Adipocyte (in vitro differentiated cells): ENCODE data around the gene SEMA3C.

Experiments used
- DNase-seq: peaks from one replicate; pipeline ENCODE4 v3.0.0-alpha.2; 2015; ENCODE audit warnings: low read depth
- H3K27me3 ChIP-seq: replicated peaks from 2 replicates; pipeline ENCODE4 v1.7.0; 2013; ENCODE audit warnings: mild to moderate bottlenecking, low read length, moderate library complexity; ENCODE audit not compliant: control insufficient read depth, insufficient read depth
- H3K36me3 ChIP-seq: 2 replicates; pipeline ENCODE4 v1.7.0; 2013; ENCODE audit warnings: low read length, mild to moderate bottlenecking, moderate library complexity; ENCODE audit not compliant: control insufficient read depth, insufficient read depth, severe bottlenecking
- H3K4me1 ChIP-seq: 2 replicates; pipeline ENCODE4 v1.7.0; 2013; ENCODE audit warnings: mild to moderate bottlenecking, low read length, moderate library complexity; ENCODE audit not compliant: control insufficient read depth, insufficient read depth
- H3K4me3 ChIP-seq: 2 replicates; pipeline ENCODE4 v1.7.0; 2013; ENCODE audit warnings: mild to moderate bottlenecking, low read length, moderate library complexity
- H3K9ac ChIP-seq: 2 replicates; pipeline ENCODE4 v1.7.0; 2013; ENCODE audit warnings: mild to moderate bottlenecking, low read length, moderate library complexity
- H3K9me3 ChIP-seq: 2 replicates; pipeline ENCODE4 v1.7.0; 2013; ENCODE audit warnings: mild to moderate bottlenecking, low read length, moderate library complexity; ENCODE audit not compliant: control insufficient read depth

Gene SEMA3C

DNA sequence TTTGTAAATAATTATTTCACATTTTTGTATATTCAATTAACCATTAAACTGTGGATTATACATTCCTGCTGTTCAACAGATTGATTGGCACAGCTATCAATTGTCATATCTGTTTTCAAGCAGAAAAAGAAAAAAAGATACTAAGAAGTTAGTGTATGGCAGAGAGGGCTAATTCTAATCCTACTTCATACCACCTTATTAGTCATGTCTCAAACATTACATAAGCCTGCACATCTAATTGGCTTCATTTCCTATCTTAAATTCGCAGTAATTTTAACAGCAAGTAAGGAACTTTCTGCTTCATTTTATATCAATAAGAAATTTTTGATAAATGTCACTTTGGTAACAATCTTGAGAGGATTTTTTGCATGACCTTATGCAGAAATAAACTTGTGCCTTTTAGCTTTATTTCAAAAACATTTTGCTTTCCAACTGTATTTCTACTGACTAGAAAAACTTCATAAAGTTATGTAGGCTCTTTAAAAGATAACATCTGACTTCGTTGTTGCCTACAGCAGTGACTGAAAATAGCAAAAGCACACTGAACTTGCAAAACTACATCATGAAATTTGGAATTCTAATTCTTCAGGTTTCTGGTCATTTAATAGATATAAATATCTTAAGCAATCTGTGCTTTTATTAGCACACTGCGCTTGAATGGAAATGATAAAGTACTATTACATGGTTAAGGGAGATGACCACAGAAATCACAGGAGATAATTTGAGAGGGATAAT, 111.5 kb downstream of the SEMA3C start:
- Histone ChIP-seq H3K9ac (no peak overlapping the region), H3K9me3 (no peaks in the 10 kb centered on the region), H3K4me1 (peaks cover 19% of the 10 kb centered on the region), H3K4me3 (no peak overlapping the region), H3K27me3 (no peaks in the 10 kb centered on the region), H3K36me3 (peaks cover 31% of the 10 kb centered on the region)
- DNase-seq = peak; percentile 44

DNA sequence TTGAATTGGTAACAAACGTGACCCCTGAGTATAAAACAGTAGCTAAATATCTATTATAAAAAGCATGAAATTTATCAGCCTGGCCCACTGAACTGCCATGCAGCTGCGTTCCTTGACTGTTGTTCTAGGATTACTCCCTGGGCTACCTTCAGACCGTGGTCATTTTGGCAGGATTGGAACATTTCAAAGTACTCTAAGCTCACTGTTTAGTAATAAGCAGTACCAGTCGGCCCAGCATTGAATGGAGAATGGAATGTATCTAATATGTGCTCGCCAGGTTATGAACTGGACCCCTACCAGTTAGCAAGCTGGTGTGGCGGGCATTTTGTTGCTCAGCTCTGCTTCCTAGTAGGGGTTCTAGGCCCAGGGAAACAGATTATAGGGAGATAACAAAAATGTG, 112.2 kb downstream of the SEMA3C start:
- DNase-seq = no peak
- H3K4me1 ChIP-seq = peaks cover 19% of the 10 kb centered on the region
- no peak overlapping the region for H3K9ac ChIP-seq
- no peak overlapping the region for H3K4me3 ChIP-seq
- no peaks in the 10 kb centered on the region for H3K9me3 ChIP-seq
- H3K36me3 ChIP-seq = peaks cover 37% of the 10 kb centered on the region
- no peaks in the 10 kb centered on the region for H3K27me3 ChIP-seq

DNA sequence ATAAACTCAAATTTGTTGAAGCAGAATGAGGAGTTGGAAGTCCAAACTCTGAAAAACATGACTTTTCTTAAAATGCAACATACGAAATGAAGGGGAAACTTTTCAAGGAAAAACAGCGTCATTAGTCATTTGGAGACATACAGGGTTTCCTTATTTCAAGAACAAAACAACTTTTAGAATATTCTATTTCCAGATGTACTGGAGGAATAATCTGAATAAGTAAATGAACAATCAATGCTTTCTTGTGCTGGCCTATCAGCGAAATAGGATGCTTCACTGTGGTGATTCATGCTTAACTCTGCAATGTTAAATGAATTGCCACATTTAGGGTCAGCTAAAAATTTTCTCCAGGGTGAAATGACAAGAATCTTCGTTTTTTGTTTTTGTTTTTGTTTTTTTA, 114.3 kb downstream of the SEMA3C start:
- no peak overlapping the region for H3K4me3 ChIP-seq
- H3K36me3 ChIP-seq = peaks cover 36% of the 10 kb centered on the region
- peaks cover 19% of the 10 kb centered on the region for H3K4me1 ChIP-seq
- H3K27me3 ChIP-seq = no peaks in the 10 kb centered on the region
- no peak for DNase-seq
- H3K9ac ChIP-seq = no peak overlapping the region
- H3K9me3 ChIP-seq = no peaks in the 10 kb centered on the region

DNA sequence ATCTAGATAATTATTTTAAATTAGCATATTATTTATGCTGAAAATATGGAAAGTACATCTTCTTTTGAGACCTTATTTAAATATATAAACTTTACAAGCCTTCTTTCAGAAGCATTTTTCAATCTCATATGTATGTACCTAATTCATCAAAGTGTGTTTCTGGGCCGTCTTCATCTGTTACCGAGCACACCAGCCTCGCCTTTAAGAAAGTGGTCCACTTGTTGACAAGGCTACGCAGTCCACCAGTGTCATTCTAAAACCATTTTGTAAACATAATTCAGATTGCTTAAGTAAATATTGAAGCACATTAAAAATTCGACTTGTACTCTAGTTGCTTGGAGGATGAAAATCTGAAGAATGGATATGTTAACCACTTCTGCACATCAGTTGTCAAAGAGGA, 116.3 kb downstream of the SEMA3C start:
- Histone ChIP-seq H3K27me3 (no peaks in the 10 kb centered on the region), H3K9ac (no peak overlapping the region), H3K36me3 (peaks cover 44% of the 10 kb centered on the region)

GRCh38 chr7:80794631-80795573, 123.9 kb downstream of the SEMA3C start:
- DNase-seq = no peak
- Histone ChIP-seq H3K4me1 (peaks cover 28% of the 10 kb centered on the region), H3K9ac (peak overlapping the region; percentile 18), H3K27me3 (no peaks in the 10 kb centered on the region), H3K36me3 (peaks cover 45% of the 10 kb centered on the region), H3K4me3 (peak overlapping the region; percentile 45), H3K9me3 (no peaks in the 10 kb centered on the region)

More for the DNA sequence above, 116.3 kb downstream of the SEMA3C start:
- peaks cover 10% of the 10 kb centered on the region for H3K4me1 ChIP-seq
- no peaks in the 10 kb centered on the region for H3K9me3 ChIP-seq
- DNase-seq = no peak
- no peak overlapping the region for H3K4me3 ChIP-seq

DNA sequence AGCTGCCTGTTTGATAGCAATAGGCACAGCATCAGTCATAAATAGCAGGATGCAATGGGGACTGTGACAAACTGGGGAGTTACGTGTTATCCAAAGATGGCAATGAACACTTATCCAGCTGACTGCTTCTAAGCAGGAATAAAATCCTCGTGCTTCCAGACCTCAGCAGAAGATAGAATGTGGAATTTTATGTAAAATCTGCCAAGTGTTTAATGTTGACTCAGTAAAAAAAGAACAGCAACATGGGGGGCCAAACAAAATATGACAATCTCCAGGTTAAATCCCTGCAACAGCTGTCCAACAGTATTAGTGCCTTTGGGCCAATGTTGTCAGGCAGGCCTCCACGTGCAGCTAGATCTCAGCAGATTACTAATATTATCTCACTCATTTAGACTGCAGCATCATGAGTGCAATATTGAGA, 127.3 kb downstream of the SEMA3C start:
- no peak for DNase-seq
- H3K27me3 ChIP-seq = no peaks in the 10 kb centered on the region
- H3K9me3 ChIP-seq = no peaks in the 10 kb centered on the region
- H3K9ac ChIP-seq = no peak overlapping the region
- peaks cover 53% of the 10 kb centered on the region for H3K36me3 ChIP-seq
- peaks cover 29% of the 10 kb centered on the region for H3K4me1 ChIP-seq
- H3K4me3 ChIP-seq = no peak overlapping the region

- no peaks in the 10 kb centered on the region for H3K9me3 ChIP-seq
- peak overlapping the region; percentile 2 for H3K9ac ChIP-seq
- no peak for DNase-seq
- H3K36me3 ChIP-seq = peaks cover 46% of the 10 kb centered on the region
- H3K4me3 ChIP-seq = no peak overlapping the region
- peaks cover 35% of the 10 kb centered on the region for H3K4me1 ChIP-seq
- no peaks in the 10 kb centered on the region for H3K27me3 ChIP-seq
Observed at GRCh38 chr7:80790877-80791276, 128.0 kb downstream of the SEMA3C start.

- no peaks in the 10 kb centered on the region for H3K27me3 ChIP-seq
- DNase-seq = no peak
- H3K9me3 ChIP-seq = no peaks in the 10 kb centered on the region
- peaks cover 30% of the 10 kb centered on the region for H3K36me3 ChIP-seq
- peaks cover 47% of the 10 kb centered on the region for H3K4me1 ChIP-seq
- H3K4me3 ChIP-seq = no peak overlapping the region
- H3K9ac ChIP-seq = no peak overlapping the region
Observed at GRCh38 chr7:80787721-80788120, 131.1 kb downstream of the SEMA3C start.

GRCh38 chr7:80785961-80786536, 132.8 kb downstream of the SEMA3C start:
- peak; percentile 86 for DNase-seq
- Histone ChIP-seq H3K4me3 (peak overlapping the region; percentile 4), H3K4me1 (peaks cover 55% of the 10 kb centered on the region), H3K9me3 (no peaks in the 10 kb centered on the region), H3K36me3 (peaks cover 26% of the 10 kb centered on the region), H3K27me3 (no peaks in the 10 kb centered on the region), H3K9ac (no peak overlapping the region)

DNA sequence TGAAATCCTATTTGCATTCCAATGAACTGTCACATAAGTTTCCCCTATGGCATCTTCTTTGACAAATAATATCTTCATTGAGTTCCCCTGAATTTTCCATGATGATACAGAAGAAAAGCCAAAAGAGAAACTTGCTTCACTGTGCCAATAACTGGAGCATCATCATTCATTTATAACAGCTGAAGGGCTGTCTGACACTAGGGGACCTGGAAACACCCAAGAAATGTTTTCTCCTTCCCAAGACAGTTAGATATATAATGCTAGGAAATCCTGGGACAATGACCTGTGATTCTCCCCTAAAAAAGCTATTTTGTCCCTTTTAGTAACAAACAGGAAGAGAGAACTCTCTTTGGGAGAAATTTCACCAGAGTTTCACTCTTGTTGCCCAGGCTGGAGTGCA, 133.6 kb downstream of the SEMA3C start:
- no peak for DNase-seq
- H3K4me1 ChIP-seq = peaks cover 59% of the 10 kb centered on the region
- no peaks in the 10 kb centered on the region for H3K9me3 ChIP-seq

GRCh38 chr7:80783678-80784327, 135.0 kb downstream of the SEMA3C start:
- no peaks in the 10 kb centered on the region for H3K27me3 ChIP-seq
- H3K9me3 ChIP-seq = no peaks in the 10 kb centered on the region
- peaks cover 20% of the 10 kb centered on the region for H3K36me3 ChIP-seq
- H3K4me1 ChIP-seq = peaks cover 66% of the 10 kb centered on the region
- DNase-seq = peak; percentile 63
- H3K4me3 ChIP-seq = no peak overlapping the region
- H3K9ac ChIP-seq = peak overlapping the region; percentile 49

More for the DNA sequence above, 133.6 kb downstream of the SEMA3C start:
- H3K36me3 ChIP-seq = peaks cover 26% of the 10 kb centered on the region
- peak overlapping the region; percentile 25 for H3K4me3 ChIP-seq
- H3K27me3 ChIP-seq = no peaks in the 10 kb centered on the region
- H3K9ac ChIP-seq = no peak overlapping the region
